Tibial artery (tissue), 4 donors: ENCODE measurements around the gene CAPN14.

ENCODE experiments used
- DNase-seq, 2 donors: peaks; one replicate each; pipeline ENCODE4 v3.0.0-alpha.2; 2019
- H3K27ac ChIP-seq, 2 donors: fragments of 200-600 bp; sonication (generic) in 1 of 2; 1 replicate in 1 of 2; 2 replicates in 1 of 2; pipeline ENCODE4 v1.5.1; 2018 to 2019; ENCODE audit warnings: mild to moderate bottlenecking in 1 of 2
- H3K27me3 ChIP-seq, 2 donors: fragments of 200-600 bp; sonication (generic) in 1 of 2; one replicate each; pipeline versions ENCODE4 v1.5.1 to v1.6.0; 2016 to 2019
- H3K36me3 ChIP-seq, 3 donors: fragments of 200-600 bp; sonication (generic) in 2 of 3; one replicate each; pipeline ENCODE4 v1.5.1; 2016 to 2019; ENCODE audit warnings: mild to moderate bottlenecking in 2 of 3
- H3K4me1 ChIP-seq, 4 donors: fragments of 200-600 bp; sonication (generic) in 2 of 4; 1 replicate in 3 of 4; 2 replicates in 1 of 4; pipeline ENCODE4 v1.5.1; 2016 to 2019
- H3K4me3 ChIP-seq, 2 donors: fragments of 200-600 bp; sonication (generic) in 1 of 2; 1 replicate in 1 of 2; 2 replicates in 1 of 2; pipeline ENCODE4 v1.5.1; 2018 to 2019; ENCODE audit warnings: mild to moderate bottlenecking in 2 of 2
- H3K9me3 ChIP-seq, 3 donors: fragments of 200-600 bp; sonication (generic) in 1 of 3; one replicate each; pipeline ENCODE4 v1.5.1; 2016 to 2019
- intact Hi-C: fragments of 100-400 bp; cut with DNase I; formaldehyde crosslinking; loops from one replicate; pipeline ENCODE4 v1.15.0; 2023; ENCODE audit warnings: low total_unique reads
- TF ChIP-seq, protein P1 (sequence below), 2 experiments: fragments of 200-600 bp in 1 of 2; fragments of 450-650 bp in 1 of 2; IDR thresholded peaks; one replicate each; pipeline ENCODE4 v1.5.1; 2017 to 2019; ENCODE audit warnings: antibody characterized with exemption in 2 of 2, mild to moderate bottlenecking in 1 of 2, moderate library complexity in 1 of 2

Gene CAPN14

GRCh38 chr2:31134480-31134879 is 82.8 kb downstream of the CAPN14 start:
- H3K9me3 ChIP-seq, result no peaks in the 10 kb centered on the region
- H3K27me3 ChIP-seq, result peaks cover 0 to 52% of the 10 kb centered on the region in 2 donors
- no peak overlapping the region for H3K4me3 ChIP-seq
- no peak overlapping the region for H3K27ac ChIP-seq
- no peaks in the 10 kb centered on the region for H3K36me3 ChIP-seq
- TF ChIP-seq, protein P1, sequence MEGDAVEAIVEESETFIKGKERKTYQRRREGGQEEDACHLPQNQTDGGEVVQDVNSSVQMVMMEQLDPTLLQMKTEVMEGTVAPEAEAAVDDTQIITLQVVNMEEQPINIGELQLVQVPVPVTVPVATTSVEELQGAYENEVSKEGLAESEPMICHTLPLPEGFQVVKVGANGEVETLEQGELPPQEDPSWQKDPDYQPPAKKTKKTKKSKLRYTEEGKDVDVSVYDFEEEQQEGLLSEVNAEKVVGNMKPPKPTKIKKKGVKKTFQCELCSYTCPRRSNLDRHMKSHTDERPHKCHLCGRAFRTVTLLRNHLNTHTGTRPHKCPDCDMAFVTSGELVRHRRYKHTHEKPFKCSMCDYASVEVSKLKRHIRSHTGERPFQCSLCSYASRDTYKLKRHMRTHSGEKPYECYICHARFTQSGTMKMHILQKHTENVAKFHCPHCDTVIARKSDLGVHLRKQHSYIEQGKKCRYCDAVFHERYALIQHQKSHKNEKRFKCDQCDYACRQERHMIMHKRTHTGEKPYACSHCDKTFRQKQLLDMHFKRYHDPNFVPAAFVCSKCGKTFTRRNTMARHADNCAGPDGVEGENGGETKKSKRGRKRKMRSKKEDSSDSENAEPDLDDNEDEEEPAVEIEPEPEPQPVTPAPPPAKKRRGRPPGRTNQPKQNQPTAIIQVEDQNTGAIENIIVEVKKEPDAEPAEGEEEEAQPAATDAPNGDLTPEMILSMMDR (IDR thresholded peaks at IDR 0.05), result no peak
- peaks cover 3 to 22% (median 18%) of the 10 kb centered on the region in 4 donors for H3K4me1 ChIP-seq
- intact Hi-C loops, result no loop called here
- DNase-seq, result no peak

DNA sequence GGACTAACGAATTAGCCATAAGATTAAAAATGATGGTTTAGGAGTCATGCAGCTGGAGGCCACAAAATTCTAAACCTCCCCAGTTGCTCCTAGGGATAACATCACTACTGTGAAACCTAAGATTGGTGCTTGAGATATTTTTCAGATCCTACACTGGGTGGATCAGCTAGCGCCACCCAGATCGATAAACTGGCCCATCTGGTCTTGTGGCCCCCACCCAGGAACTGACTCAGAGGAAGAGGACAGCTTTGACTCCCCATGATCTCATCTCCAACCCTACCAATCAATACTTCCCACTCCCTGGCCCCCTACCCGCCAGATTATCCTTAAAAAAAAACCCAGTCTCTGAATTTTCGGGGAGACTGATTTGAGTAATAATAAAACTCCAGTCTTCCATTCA is 84.5 kb downstream of the CAPN14 start:
- H3K4me1 ChIP-seq, result peaks cover 3 to 12% (median 11%) of the 10 kb centered on the region in 4 donors
- intact Hi-C loops, result no loop called here
- TF ChIP-seq, protein P1 (IDR thresholded peaks at IDR 0.05), result no peak
- H3K36me3 ChIP-seq, result no peaks in the 10 kb centered on the region
- no peak overlapping the region for H3K4me3 ChIP-seq
- DNase-seq, result no peak
- no peak overlapping the region for H3K27ac ChIP-seq
- H3K9me3 ChIP-seq, result no peaks in the 10 kb centered on the region
- peaks cover 0 to 52% of the 10 kb centered on the region in 2 donors for H3K27me3 ChIP-seq

DNA sequence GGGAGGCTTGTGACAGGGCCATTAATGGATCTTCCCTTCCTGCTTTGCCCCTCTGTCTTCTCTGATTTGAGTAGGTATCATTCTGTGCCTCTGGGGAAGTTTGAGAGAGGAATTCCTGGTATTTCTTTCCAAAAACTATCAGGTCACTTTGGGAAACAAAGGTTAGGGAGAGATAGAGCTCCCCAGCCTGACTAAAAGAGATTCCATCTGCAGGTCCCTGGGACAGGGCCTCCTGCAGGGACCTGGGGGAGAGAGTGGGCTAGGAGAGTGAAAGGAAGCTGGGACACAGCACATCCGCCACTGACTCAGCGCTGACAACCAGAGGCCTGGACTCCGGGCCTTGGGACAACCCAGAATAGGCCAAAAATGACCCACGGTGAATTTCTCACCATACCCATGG is 85.4 kb downstream of the CAPN14 start:
- TF ChIP-seq, protein P1 (IDR thresholded peaks at IDR 0.05), result no peak
- peaks cover 0 to 44% of the 10 kb centered on the region in 2 donors for H3K27me3 ChIP-seq

GRCh38 chr2:31129375-31130171 is 87.7 kb downstream of the CAPN14 start:
- no peak for DNase-seq
- Histone ChIP-seq H3K4me3 (no peak overlapping the region), H3K4me1 (no peaks in the 10 kb centered on the region), H3K9me3 (no peaks in the 10 kb centered on the region), H3K27me3 (peaks cover 0 to 25% of the 10 kb centered on the region in 2 donors), H3K27ac (no peak overlapping the region), H3K36me3 (no peaks in the 10 kb centered on the region)
- TF ChIP-seq, protein P1 (IDR thresholded peaks at IDR 0.05), result no peak
- intact Hi-C loops, result no loop called here

More for the DNA sequence above, 85.4 kb downstream of the CAPN14 start:
- DNase-seq, result no peak
- Histone ChIP-seq H3K27ac (no peak overlapping the region), H3K4me1 (peaks cover 0 to 3% (median 2%) of the 10 kb centered on the region in 4 donors), H3K36me3 (no peaks in the 10 kb centered on the region), H3K9me3 (no peaks in the 10 kb centered on the region), H3K4me3 (no peak overlapping the region)
- intact Hi-C loops, result no loop called here

- Histone ChIP-seq H3K9me3 (no peaks in the 10 kb centered on the region), H3K27ac (no peak overlapping the region), H3K27me3 (peaks cover 0 to 20% of the 10 kb centered on the region in 2 donors), H3K4me3 (no peak overlapping the region), H3K4me1 (no peaks in the 10 kb centered on the region), H3K36me3 (no peaks in the 10 kb centered on the region)
- TF ChIP-seq, protein P1 (IDR thresholded peaks at IDR 0.05), result no peak
- intact Hi-C loops, result no loop called here
- DNase-seq, result no peak
Measured at GRCh38 chr2:31127931-31128330, 89.4 kb downstream of the CAPN14 start.
